GM18867 (cell line): ENCODE results near the gene TMEM176A.
A peak's percentile ranks its signal among the peaks of the same experiment; 100 is the strongest.
"Not testable (repeated sequence)": the region's sequence is repeated elsewhere in the genome, so short reads cannot be mapped to it uniquely, and the experiment has no call there.

Source experiments
- ATAC-seq: cut with Tn5 transposase; IDR thresholded peaks from one replicate; pipeline ENCODE4 v1.9.1; 2021; ENCODE audit warnings: mild to moderate bottlenecking, moderate library complexity; ENCODE audit not compliant: unreplicated experiment

The TMEM176A gene, protein sequence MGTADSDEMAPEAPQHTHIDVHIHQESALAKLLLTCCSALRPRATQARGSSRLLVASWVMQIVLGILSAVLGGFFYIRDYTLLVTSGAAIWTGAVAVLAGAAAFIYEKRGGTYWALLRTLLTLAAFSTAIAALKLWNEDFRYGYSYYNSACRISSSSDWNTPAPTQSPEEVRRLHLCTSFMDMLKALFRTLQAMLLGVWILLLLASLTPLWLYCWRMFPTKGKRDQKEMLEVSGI

GRCh38 chr7:150800581-150801241 is at the start of gene TMEM176A:
Gene TMEM176A (plus strand): TSS chr7:150800769. CDS start chr7:150801551, 782 bp downstream.
- no peak for ATAC-seq

DNA sequence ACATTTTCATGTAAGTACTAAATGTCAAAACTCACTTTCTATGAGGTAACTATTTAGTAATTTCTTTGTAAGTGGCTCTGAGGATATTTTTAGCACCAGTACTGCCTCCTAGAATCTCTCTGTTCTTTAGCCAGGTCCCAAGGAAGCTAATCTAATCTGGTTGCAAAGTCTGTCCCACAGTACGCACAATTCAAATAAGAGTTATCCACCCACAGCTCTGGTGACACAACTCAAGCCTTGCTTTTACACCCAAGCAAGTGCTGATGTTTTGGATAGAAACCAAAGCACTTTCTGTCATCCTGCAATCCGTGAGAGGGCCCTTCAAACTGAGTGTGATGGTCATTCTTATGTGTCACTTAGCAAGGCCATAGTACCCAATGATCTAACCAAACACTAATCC is 48.9 kb upstream of the TMEM176A start:
- ATAC-seq, result no peak

DNA sequence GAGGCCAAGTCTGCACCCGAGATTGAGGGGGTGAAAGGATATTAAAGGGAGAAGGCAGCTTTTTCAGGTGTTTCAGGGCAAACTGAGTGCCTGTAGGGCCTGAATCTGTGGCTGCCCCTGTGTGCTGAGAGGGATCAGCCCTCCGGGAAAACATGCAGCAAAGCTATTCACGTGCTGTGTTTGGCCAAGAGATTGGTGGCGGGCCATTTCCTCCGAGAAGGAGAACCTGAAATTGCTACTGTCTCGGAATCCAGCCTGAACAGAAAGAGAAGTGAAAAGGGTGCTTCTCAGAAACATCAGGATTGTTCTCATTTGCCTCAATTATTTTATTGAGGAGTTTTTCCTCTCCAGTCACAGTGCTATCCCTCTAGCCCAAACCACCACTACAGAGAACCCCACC is 47.3 kb upstream of the TMEM176A start:
- no peak for ATAC-seq

DNA sequence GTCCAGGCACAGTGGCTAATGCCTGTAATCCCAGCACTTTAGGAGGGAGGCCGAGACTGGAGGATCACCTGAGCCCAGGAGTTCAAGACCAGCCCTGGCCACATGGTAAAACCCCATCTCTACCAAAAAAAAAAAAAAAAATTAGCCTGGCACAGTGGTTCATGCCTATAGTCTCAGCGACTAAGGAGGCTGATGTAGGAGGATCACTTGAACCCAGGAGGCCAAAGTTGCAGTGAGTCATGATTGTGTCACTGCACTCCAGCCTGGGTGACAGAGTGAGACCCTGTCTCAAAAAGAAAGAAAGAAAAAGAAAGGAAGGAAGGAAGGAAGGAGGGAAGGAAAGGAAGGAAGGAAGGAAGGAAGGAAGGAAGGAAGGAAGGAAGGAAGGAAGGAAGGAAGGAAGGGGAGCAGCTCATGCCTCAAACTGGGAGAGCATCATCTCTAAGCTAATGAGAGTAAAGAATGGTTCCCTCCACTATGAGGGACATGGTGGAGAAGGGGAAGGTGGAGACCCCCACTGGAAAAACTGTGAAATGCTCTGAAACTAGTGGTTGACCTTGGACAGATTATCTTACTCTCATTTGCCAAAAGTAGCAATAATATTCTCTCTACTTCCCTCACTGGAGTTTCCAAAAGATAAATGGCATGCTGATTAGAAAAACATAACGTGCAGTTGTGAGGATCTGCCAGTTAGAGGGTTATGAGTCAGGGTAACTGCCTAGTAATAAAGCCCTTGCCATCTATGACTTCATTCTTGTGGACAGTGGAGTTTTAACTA is 46.6 kb upstream of the TMEM176A start:
- no peak for ATAC-seq

- no peak for ATAC-seq
Measured at GRCh38 chr7:150754951-150755350, 45.6 kb upstream of the TMEM176A start.

DNA sequence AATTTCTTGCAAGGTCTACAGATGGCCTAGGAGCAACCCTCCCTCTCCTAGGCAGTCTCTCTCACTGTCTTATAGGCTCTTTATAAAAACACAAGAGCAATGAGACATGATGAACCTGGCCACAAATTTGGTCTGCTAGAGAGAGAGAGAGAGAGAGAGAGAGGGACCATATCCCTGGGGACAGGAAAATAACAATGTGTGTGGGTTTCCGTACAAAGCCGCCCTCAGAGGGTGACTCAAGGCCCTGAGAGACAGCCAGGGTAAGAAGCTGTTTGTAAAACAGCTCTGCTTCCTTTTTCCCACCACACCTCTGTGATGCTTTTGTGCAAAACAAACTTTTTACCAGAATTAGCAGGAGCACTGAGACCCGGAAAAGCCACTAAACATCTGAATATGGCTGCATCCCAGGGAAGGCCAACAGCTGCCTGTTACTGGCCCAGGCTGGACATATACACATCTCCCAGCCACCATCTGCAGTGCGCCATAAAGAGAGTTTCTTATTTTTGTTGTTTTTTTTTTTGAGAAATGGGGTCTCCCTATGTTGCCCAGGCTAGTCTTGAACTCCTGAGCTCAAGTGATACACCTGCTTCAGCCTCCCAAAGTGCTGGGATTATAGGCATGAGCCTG is 45.0 kb upstream of the TMEM176A start:
- no peak for ATAC-seq

DNA sequence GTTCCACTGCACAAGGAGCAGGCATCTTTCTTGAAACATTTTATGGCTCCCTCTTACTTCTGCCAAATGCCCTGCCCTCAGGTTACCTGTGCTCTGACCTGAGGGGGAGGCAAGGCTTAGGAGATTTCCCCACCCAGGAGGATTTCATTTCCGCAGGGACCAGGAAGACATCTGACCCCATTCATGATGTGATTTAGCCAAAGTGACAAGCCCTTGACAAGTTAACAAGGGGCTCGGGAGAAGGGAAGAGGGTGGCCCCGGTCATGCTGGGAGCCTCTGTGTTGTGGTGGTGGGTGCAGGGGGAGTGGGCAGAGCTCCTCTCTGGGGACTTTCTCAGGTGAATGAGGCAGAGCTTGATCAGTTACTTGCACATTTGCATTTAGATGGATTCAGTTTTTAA is 44.4 kb upstream of the TMEM176A start:
- ATAC-seq, result no peak

DNA sequence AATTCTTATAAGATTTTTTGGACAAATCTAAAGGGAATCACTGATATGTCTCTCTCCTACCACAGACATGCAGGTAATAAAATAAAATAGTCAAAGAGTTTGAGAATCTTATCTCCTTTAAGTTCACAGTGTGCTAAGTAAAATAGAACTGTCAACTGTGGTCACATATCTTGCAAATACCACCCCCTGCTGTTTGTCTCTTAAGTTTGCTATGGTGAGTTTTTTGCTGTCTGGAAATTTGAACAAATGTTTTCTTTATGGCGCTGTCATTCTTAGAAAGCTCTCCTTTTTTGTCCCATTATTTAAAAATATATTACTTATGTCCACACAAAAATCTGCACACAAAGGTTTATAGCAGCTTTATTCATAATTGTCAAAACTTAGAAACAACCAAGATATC is 43.7 kb upstream of the TMEM176A start:
- no peak for ATAC-seq

- ATAC-seq, result no peak
Measured at GRCh38 chr7:150759479-150759878, 41.1 kb upstream of the TMEM176A start.

- no peak for ATAC-seq
Measured at GRCh38 chr7:150766334-150766709, 34.2 kb upstream of the TMEM176A start.

GRCh38 chr7:150769768-150770167 is 30.8 kb upstream of the TMEM176A start:
- no peak for ATAC-seq

DNA sequence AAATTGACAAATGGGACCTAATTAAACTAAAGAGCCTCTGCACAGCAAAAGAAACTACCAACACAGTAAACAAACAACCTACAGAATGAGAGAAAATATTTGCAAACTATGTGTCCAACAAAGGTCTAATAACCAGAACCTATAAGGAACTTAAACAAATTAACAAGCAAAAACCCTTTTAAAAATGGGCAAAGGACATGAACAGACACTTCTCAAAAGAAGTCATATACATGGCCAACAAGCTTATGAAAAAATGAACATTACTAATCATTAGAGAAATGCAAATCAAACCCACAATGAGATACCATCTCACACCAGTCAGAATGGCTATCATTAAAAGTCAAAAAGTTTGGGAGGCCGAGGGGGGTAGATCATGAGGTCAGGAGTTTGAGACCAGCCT is 26.4 kb upstream of the TMEM176A start:
- ATAC-seq, result not testable (repeated sequence)

GRCh38 chr7:150778014-150778737 is 22.4 kb upstream of the TMEM176A start:
- peak; percentile 12 for ATAC-seq

GRCh38 chr7:150778738-150779301 is 21.7 kb upstream of the TMEM176A start:
- ATAC-seq, result peak; percentile 55

DNA sequence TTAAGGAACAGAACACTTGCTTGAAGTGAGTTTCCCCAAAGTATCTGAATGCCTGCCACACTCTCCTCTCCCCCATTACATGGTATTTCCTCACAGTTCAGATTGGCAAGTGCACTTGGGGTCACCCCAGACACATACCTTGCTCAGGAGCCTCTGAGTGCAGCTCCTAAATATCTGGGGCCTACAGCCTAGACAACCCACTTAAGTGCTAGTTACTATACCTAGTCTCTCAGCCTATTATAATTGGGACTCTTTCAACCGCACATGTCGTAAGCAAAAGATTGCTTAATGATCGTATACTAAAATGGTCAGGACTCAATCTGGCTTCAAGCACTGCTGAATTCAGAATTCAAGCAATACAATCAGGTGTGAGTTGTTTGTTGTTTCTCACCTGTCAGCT is 20.3 kb upstream of the TMEM176A start:
- ATAC-seq, result no peak

- ATAC-seq, result no peak
Measured at GRCh38 chr7:150781103-150781502, 19.5 kb upstream of the TMEM176A start.

GRCh38 chr7:150781961-150782360 is 18.6 kb upstream of the TMEM176A start:
- no peak for ATAC-seq

DNA sequence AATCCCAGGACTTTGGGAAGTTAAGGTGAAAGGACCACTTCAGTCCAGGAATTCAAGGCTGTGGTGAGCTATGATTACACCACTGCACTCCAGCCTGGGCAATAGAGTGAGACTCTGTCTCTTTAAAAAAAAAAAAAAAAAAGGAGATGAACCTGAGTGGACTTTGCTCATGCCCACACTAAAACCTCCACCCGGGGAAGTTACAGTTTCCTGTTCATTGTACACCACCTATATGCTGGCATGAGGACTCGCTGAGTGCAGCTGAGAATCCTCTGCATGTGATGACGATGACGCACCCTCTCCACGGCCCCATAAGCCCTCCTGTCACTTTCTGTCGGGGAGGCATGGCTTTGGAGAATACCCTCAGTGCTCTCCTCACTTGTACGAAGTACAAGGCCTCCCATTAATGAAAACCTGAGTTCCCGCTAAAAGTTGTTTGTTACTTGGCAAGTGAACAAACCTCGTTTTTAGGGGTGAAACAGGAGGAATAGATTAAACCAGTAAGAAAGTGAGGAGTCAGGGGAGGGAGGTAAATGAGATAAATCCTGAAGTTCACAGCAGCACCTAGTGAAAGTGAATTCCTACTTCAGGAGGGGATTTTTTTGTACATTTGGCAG is 16.3 kb upstream of the TMEM176A start:
- no peak for ATAC-seq

DNA sequence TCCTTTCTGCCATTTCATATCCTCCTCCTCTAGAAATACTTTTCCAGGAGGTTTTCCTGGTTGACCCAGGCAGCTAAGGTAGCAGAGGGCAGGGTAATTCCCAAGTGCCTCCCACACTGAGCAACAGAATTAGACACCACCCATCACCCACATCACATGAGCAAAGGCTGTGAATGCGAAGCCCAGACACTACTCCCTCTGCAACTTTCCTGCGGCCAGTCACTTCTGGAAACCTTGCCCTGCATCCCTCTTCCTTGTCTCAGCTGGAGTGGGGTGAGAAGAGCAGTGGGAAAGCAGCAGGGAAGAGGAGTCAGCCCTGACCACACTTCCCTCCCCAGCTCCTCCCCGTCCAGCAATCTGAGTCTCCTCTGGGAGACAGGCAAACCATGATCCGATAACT is 15.6 kb upstream of the TMEM176A start:
- ATAC-seq, result no peak
